ENCODE measurements around the gene SENP3. TPM values are rescaled to one million over a fixed set of nuclear protein-coding genes. Genes with fewer than 3 reads are reported as not detected.

The SENP3 gene
- total and polyA plus RNA-seq, 4 donors, result 4.9 to 29.2 (median 19.7) TPM

GRCh38 chr17:7549401-7550055 lies 12.2 kb upstream of the SENP3 start:
- Histone ChIP-seq H3K9ac (ENCODE audit: low read depth in 1 of 2, low read length in 2 of 2) (peak overlapping the region in 1 of 2 donors; percentile 51), H3K9me3 (ENCODE audit: control insufficient read depth in 4 of 4, low read length in 3 of 4) (no peaks in the 10 kb centered on the region), H3K27me3 (ENCODE audit: control insufficient read depth in 4 of 4, insufficient read depth in 4 of 4, low read length in 3 of 4) (no peaks in the 10 kb centered on the region), H3K36me3 (ENCODE audit: control insufficient read depth in 4 of 4, insufficient read depth in 3 of 4, low read depth in 1 of 4, low read length in 3 of 4) (no peaks in the 10 kb centered on the region), H3K27ac (ENCODE audit: low read depth in 1 of 2, low read length in 2 of 2) (peak overlapping the region; percentile 57 to 74), H3K4me3 (ENCODE audit: low read depth in 1 of 3, low read length in 3 of 3) (peak overlapping the region in 2 of 3 donors; percentile 51 to 66), H3K4me1 (ENCODE audit: control insufficient read depth in 4 of 4, insufficient read depth in 4 of 4, low read length in 3 of 4) (peaks cover 0 to 17% (median 8%) of the 10 kb centered on the region in 4 donors)
- DNase-seq (ENCODE audit: low spot score), result no peak
- WGBS, result 64% methylated on average over 20 of the region's 20 CpGs
- TF ChIP-seq NR2F2 (IDR thresholded peaks at IDR 0.05), result no peak
- TF ChIP-seq HNF4A (conservative IDR thresholded peaks at IDR 0.05), result no peak
- no peak for TF ChIP-seq GABPA (IDR thresholded peaks at IDR 0.05 in 1 of 2, conservative IDR thresholded peaks at IDR 0.05 in 1 of 2)
- TF ChIP-seq FOXA1 (IDR thresholded peaks at IDR 0.05), result no peak
- TF ChIP-seq ATF3 (IDR thresholded peaks at IDR 0.05), result no peak
- TF ChIP-seq REST (IDR thresholded peaks at IDR 0.05), result no peak
- TF ChIP-seq CTCF (IDR thresholded peaks at IDR 0.05; ENCODE audit: low read depth, low read length, missing input control), result no peak
- no peak for TF ChIP-seq HNF4G (IDR thresholded peaks at IDR 0.05)
- no peak for TF ChIP-seq SP1 (IDR thresholded peaks at IDR 0.05)
- no peak for TF ChIP-seq JUND (IDR thresholded peaks at IDR 0.05)
- no peak for TF ChIP-seq YY1 (IDR thresholded peaks at IDR 0.05)
- no peak for TF ChIP-seq FOXA2 (IDR thresholded peaks at IDR 0.05)
- no peak for TF ChIP-seq EGR1 (IDR thresholded peaks at IDR 0.05; ENCODE audit: low read depth in 2 of 2)
- TF ChIP-seq TAF1 (conservative IDR thresholded peaks at IDR 0.05), result no peak
- no peak for TF ChIP-seq RAD21 (IDR thresholded peaks at IDR 0.05)
- TF ChIP-seq ZBTB33 (IDR thresholded peaks at IDR 0.05), result no peak
- TF ChIP-seq, protein P1, sequence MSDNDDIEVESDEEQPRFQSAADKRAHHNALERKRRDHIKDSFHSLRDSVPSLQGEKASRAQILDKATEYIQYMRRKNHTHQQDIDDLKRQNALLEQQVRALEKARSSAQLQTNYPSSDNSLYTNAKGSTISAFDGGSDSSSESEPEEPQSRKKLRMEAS (IDR thresholded peaks at IDR 0.05), result no peak
- TF ChIP-seq RXRA (IDR thresholded peaks at IDR 0.05), result no peak

Measured in liver (tissue), 9 donors.